Hepatocyte (in vitro differentiated cells): ENCODE data around the gene DNAJC1.

ENCODE experiments used
- EZH2 ChIP-seq: fragments of 200-600 bp; sonication (generic); IDR thresholded peaks from 2 replicates; pipeline ENCODE4 v1.6.1; 2016; ENCODE audit warnings: antibody characterized with exemption, mild to moderate bottlenecking, borderline replicate concordance
- EZH2phosphoT487 ChIP-seq: fragments of 200-600 bp; sonication (generic); IDR thresholded peaks from one replicate; pipeline ENCODE4 v1.6.1; 2018; ENCODE audit warnings: antibody characterized with exemption, mild to moderate bottlenecking, low read depth, moderate library complexity; ENCODE audit not compliant: unreplicated experiment, severe bottlenecking
- TF ChIP-seq, protein P1 (sequence below): fragments of 200-600 bp; sonication (generic); IDR thresholded peaks from 2 replicates; pipeline ENCODE4 v1.5.1; 2016; ENCODE audit warnings: antibody characterized with exemption, mild to moderate bottlenecking; ENCODE audit not compliant: poor library complexity

DNA sequence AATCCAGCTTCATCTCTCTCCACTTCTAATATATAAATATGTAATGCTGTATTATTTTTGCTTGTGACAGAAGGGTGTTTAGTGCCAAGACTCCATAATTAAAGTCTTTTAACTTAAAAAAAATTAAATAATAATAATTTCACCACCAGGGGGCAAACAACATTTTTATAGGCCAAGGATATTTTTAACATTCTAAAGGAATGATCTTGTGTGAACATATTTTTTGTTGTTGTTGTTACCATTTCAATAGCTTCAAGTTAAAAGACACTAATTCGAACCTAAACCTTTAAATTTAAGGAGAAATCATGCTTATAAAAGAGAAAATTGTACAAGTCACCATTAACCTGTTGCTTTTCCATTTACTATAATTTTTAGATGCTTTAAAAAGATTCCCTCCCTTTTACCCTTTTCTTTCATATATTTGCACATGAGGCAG, 7.5 kb upstream of the DNAJC1 start:
- no peak for TF ChIP-seq EZH2phosphoT487
- TF ChIP-seq, protein P1, sequence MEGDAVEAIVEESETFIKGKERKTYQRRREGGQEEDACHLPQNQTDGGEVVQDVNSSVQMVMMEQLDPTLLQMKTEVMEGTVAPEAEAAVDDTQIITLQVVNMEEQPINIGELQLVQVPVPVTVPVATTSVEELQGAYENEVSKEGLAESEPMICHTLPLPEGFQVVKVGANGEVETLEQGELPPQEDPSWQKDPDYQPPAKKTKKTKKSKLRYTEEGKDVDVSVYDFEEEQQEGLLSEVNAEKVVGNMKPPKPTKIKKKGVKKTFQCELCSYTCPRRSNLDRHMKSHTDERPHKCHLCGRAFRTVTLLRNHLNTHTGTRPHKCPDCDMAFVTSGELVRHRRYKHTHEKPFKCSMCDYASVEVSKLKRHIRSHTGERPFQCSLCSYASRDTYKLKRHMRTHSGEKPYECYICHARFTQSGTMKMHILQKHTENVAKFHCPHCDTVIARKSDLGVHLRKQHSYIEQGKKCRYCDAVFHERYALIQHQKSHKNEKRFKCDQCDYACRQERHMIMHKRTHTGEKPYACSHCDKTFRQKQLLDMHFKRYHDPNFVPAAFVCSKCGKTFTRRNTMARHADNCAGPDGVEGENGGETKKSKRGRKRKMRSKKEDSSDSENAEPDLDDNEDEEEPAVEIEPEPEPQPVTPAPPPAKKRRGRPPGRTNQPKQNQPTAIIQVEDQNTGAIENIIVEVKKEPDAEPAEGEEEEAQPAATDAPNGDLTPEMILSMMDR = peak; percentile 65
- TF ChIP-seq EZH2 = no peak
